Progenitor cell of endocrine pancreas (in vitro differentiated cells): ENCODE results near the gene ATP8A2. TPM values are rescaled to one million over a fixed set of nuclear protein-coding genes. Genes with fewer than 3 reads are reported as not detected.

Experiments used
- DNase-seq: peaks from one replicate; pipeline ENCODE4 v3.0.0; 2021; ENCODE audit warnings: low spot score; ENCODE audit not compliant: unreplicated experiment
- H3K27ac Mint-ChIP-seq: 2 replicates; pipeline ENCODE4 v1.8.0; 2021; ENCODE audit warnings: mild to moderate bottlenecking, moderate library complexity, mixed read lengths
- H3K27me3 Mint-ChIP-seq: 2 replicates; pipeline ENCODE4 v1.8.0; 2021; ENCODE audit warnings: mixed read lengths
- H3K36me3 Mint-ChIP-seq: 2 replicates; pipeline ENCODE4 v1.8.0; 2022; ENCODE audit warnings: mixed read lengths; ENCODE audit not compliant: insufficient read depth
- H3K4me1 Mint-ChIP-seq: 2 replicates; pipeline ENCODE4 v1.8.0; 2021; ENCODE audit warnings: low read depth, mixed read lengths
- H3K4me3 Mint-ChIP-seq: 2 replicates; pipeline ENCODE4 v1.8.0; 2021; ENCODE audit warnings: low read depth, mild to moderate bottlenecking, moderate library complexity, mixed read lengths
- H3K9me3 Mint-ChIP-seq: 2 replicates; pipeline ENCODE4 v1.8.0; 2021; ENCODE audit warnings: low read depth, mixed read lengths
- total RNA-seq: library from RNA; stranded (reverse); gene quantifications from 2 replicates; pipeline ENCODE4 v1.2.1, GENCODE V29; 2021
- TF ChIP-seq, protein P1 (sequence below): fragments of 200-600 bp; sonication (generic); IDR thresholded peaks from one replicate; pipeline ENCODE4 v1.5.0; 2021; ENCODE audit warnings: antibody characterized with exemption, mild to moderate bottlenecking; ENCODE audit not compliant: unreplicated experiment

ATP8A2 gene
- total RNA-seq, 1 donor from 2014 or later: 0.38 TPM

DNA sequence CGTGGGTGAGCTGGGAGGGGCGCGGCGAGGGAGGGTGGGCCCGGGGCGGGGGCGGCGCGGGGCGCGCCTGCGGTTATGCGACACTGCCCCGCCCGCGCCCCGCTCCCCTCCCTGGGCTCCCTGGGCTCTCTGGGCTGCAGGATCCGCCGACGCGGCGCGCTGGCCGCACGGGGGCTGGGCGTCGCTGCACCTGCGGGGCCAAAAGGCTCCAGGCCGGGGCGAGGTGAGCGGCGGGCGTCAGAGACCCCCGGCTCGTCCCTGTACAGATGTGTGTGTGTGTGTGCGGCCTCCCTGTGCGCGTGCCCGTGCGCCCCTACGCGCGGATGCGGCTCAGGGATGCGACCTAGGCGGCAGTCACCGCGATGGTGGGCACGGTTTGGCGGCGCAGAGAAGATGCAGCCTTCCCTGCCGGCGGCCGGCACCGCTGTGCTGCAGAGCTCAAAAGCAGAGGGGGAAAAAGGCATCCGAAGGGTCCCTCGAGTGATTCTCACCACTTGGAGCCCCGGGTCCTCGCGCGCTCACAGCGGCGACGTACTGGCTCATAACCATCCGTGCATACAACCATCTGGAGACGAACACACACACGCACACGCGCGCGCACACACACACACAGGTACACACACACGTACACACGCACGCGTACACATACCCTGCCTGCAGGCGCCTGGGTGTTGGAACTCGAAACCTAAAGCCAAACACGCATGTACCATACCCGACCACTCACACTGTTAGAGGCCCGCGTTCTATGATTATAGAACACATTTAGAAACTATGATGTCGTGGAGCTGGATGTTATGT lies 709 bp downstream of the ATP8A2 start:
- no peak overlapping the region for H3K27ac Mint-ChIP-seq
- peaks cover 75% of the 10 kb centered on the region for H3K27me3 Mint-ChIP-seq
- peak overlapping the region; percentile 72 for H3K4me3 Mint-ChIP-seq
- H3K4me1 Mint-ChIP-seq: peaks cover 2% of the 10 kb centered on the region
- TF ChIP-seq, protein P1, sequence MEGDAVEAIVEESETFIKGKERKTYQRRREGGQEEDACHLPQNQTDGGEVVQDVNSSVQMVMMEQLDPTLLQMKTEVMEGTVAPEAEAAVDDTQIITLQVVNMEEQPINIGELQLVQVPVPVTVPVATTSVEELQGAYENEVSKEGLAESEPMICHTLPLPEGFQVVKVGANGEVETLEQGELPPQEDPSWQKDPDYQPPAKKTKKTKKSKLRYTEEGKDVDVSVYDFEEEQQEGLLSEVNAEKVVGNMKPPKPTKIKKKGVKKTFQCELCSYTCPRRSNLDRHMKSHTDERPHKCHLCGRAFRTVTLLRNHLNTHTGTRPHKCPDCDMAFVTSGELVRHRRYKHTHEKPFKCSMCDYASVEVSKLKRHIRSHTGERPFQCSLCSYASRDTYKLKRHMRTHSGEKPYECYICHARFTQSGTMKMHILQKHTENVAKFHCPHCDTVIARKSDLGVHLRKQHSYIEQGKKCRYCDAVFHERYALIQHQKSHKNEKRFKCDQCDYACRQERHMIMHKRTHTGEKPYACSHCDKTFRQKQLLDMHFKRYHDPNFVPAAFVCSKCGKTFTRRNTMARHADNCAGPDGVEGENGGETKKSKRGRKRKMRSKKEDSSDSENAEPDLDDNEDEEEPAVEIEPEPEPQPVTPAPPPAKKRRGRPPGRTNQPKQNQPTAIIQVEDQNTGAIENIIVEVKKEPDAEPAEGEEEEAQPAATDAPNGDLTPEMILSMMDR: no peak
- no peaks in the 10 kb centered on the region for H3K9me3 Mint-ChIP-seq
- no peaks in the 10 kb centered on the region for H3K36me3 Mint-ChIP-seq
- peak; percentile 17 for DNase-seq

DNA sequence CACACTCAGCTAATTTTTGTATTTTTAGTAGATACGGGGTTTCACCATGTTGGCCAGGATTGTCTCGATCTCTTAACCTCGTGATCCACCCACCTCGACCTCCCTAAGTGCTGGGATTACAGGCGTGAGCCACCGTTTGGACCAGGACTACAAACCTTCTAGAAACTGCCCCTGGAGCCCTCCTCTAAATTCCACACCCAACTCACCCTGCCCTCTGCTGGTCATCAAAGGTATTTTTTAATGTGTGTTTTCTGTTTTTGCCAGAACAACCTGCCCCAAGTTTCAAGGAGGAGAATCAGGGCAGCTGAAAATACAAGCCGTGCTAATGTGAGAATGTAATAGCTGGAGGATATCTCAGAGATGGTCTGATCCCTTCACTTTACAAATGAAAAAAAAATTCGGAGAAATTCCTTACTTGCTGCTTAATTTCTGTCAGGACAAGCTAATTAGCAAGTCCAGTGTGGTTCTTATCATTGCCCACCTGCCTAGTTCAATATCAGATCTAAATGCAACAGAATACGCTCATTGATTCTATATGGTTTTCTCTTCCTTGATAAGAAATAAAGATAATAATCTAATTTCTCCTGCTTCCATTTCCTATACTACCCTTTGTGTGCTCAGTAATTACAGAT lies 4.1 kb downstream of the ATP8A2 start:
- DNase-seq: peak; percentile 18
- H3K4me3 Mint-ChIP-seq: no peak overlapping the region

DNA sequence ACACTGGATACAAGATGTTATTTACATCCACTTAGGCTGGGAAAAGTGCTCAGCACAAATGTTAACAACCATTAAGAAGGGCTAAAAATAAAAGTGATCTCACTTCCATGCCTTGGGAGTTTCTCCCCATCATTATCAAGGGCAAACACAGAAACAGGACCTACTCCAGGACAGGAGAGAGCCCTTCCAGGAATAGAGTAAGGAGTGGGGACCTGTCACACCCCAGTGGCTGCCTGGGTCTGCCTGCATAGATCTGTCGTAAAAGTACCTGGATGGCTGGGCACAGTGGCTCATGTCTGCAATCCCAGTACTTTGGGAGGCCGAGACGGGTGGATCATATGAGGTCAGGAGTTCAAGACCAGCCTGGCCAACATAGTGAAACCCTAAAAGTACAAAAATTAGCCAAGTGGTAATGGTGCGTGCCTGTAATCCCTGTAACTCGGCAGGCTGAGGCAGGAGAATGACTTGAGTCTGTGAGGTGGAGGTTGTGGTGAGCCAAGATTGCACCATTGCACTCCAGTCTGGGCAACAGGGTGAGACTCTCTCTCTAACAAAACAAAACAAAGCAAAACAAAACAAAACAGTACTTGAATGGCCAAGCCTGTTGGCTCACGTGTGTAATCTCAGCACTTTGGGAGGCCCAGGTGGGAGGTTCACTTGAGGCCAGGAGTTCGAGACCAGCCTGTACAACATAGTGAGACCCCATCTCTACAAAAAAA lies 5.6 kb downstream of the ATP8A2 start:
- Mint-ChIP-seq H3K4me1 (no peaks in the 10 kb centered on the region), H3K4me3 (no peak overlapping the region), H3K9me3 (no peaks in the 10 kb centered on the region), H3K36me3 (no peaks in the 10 kb centered on the region), H3K27me3 (peaks cover 38% of the 10 kb centered on the region), H3K27ac (no peak overlapping the region)
- TF ChIP-seq, protein P1: no peak
- no peak for DNase-seq

More for the DNA sequence above, 4.1 kb downstream of the ATP8A2 start:
- peaks cover 2% of the 10 kb centered on the region for H3K4me1 Mint-ChIP-seq
- no peak overlapping the region for H3K27ac Mint-ChIP-seq
- H3K9me3 Mint-ChIP-seq: no peaks in the 10 kb centered on the region
- H3K36me3 Mint-ChIP-seq: no peaks in the 10 kb centered on the region
- TF ChIP-seq, protein P1: peak; percentile 69
- H3K27me3 Mint-ChIP-seq: peaks cover 47% of the 10 kb centered on the region

GRCh38 chr13:25378528-25378927 lies 6.8 kb downstream of the ATP8A2 start:
- TF ChIP-seq, protein P1: no peak
- no peak for DNase-seq
- Mint-ChIP-seq H3K9me3 (no peaks in the 10 kb centered on the region), H3K36me3 (no peaks in the 10 kb centered on the region), H3K27ac (no peak overlapping the region), H3K4me1 (no peaks in the 10 kb centered on the region), H3K4me3 (no peak overlapping the region), H3K27me3 (peaks cover 26% of the 10 kb centered on the region)

GRCh38 chr13:25379011-25379410 lies 7.2 kb downstream of the ATP8A2 start:
- no peak for DNase-seq
- TF ChIP-seq, protein P1: no peak
- Mint-ChIP-seq H3K36me3 (no peaks in the 10 kb centered on the region), H3K4me3 (no peak overlapping the region), H3K4me1 (no peaks in the 10 kb centered on the region), H3K27ac (no peak overlapping the region), H3K27me3 (peaks cover 22% of the 10 kb centered on the region), H3K9me3 (no peaks in the 10 kb centered on the region)
